GM06990 (cell line): ENCODE results near the gene POLR1E.
A peak's percentile ranks its signal among the peaks of the same experiment; 100 is the strongest.
"Not testable (repeated sequence)": the region's sequence is repeated elsewhere in the genome, so short reads cannot be mapped to it uniquely, and the experiment has no call there.

Source experiments
- DNase-seq: peaks from one replicate; pipeline ENCODE4 v3.0.0-alpha.2; 2011; ENCODE audit not compliant: insufficient read length; ENCODE audit errors: extremely low read depth
- H3K27me3 ChIP-seq: replicated peaks from 2 replicates; pipeline ENCODE4 v1.6.0; 2011; ENCODE audit warnings: low read length; ENCODE audit not compliant: control insufficient read depth, insufficient read depth
- H3K36me3 ChIP-seq: 2 replicates; pipeline ENCODE4 v1.5.1; 2011; ENCODE audit warnings: low read length; ENCODE audit not compliant: control insufficient read depth, insufficient read depth
- H3K4me3 ChIP-seq: replicated peaks from 2 replicates; pipeline ENCODE4 v1.5.1; 2011; ENCODE audit warnings: low read depth, mild to moderate bottlenecking, control low read depth, low read length
- CTCF ChIP-seq: IDR thresholded peaks from 2 replicates; pipeline ENCODE4 v1.5.1; 2011; ENCODE audit warnings: low read length, control low read depth, mild to moderate bottlenecking, inconsistent platforms; ENCODE audit not compliant: insufficient read depth, poor library complexity, severe bottlenecking

The POLR1E gene

GRCh38 chr9:37465249-37466036 is 20.3 kb upstream of the POLR1E start, which contains the start of gene ZBTB5:
TSS of gene ZBTB5 (minus strand) at chr9:37465450. CDS start at chr9:37442551, 22,899 bp downstream.
- no peaks in the 10 kb centered on the region; the same call in 1 of the 2 replicates for H3K36me3 ChIP-seq
- H3K4me3 ChIP-seq = peak within 1 kb of the TSS; percentile 98
- H3K27me3 ChIP-seq = no peaks in the 10 kb centered on the region
- no peak for TF ChIP-seq CTCF
- peak; percentile 97 for DNase-seq

- Histone ChIP-seq H3K4me3 (peak overlapping the region; percentile 82), H3K36me3 (no peaks in the 10 kb centered on the region), H3K27me3 (no peaks in the 10 kb centered on the region)
- TF ChIP-seq CTCF = no peak
- no peak for DNase-seq
Observed at GRCh38 chr9:37466037-37466709, 19.6 kb upstream of the POLR1E start.

GRCh38 chr9:37467530-37467929 is 18.2 kb upstream of the POLR1E start:
- not testable (repeated sequence) for H3K4me3 ChIP-seq, H3K27me3 ChIP-seq, DNase-seq, H3K36me3 ChIP-seq

- no peak for TF ChIP-seq CTCF
- DNase-seq = no peak
- no peaks in the 10 kb centered on the region for H3K36me3 ChIP-seq
- H3K27me3 ChIP-seq = no peaks in the 10 kb centered on the region
- no peak overlapping the region for H3K4me3 ChIP-seq
Observed at GRCh38 chr9:37468620-37469019, 17.1 kb upstream of the POLR1E start.

- Histone ChIP-seq H3K4me3 (no peak overlapping the region), H3K36me3 (no peaks in the 10 kb centered on the region), H3K27me3 (no peaks in the 10 kb centered on the region)
- TF ChIP-seq CTCF = no peak
- no peak for DNase-seq
Observed at GRCh38 chr9:37471942-37472684, 13.6 kb upstream of the POLR1E start.

- not testable (repeated sequence) for H3K36me3 ChIP-seq, H3K27me3 ChIP-seq, H3K4me3 ChIP-seq, DNase-seq
Observed at GRCh38 chr9:37473982-37474381, 11.8 kb upstream of the POLR1E start.
